Activated T-cell treated with anti-CD3 and anti-CD28 coated beads for 24 hours (primary cell): ENCODE results near the gene CHST6.
"Not testable (repeated sequence)": the region's sequence is repeated elsewhere in the genome, so short reads cannot be mapped to it uniquely, and the experiment has no call there.

Source experiments
- DNase-seq: peaks from one replicate; pipeline ENCODE4 v3.0.0-alpha.2; 2020; ENCODE audit warnings: low read depth

CHST6 gene

DNA sequence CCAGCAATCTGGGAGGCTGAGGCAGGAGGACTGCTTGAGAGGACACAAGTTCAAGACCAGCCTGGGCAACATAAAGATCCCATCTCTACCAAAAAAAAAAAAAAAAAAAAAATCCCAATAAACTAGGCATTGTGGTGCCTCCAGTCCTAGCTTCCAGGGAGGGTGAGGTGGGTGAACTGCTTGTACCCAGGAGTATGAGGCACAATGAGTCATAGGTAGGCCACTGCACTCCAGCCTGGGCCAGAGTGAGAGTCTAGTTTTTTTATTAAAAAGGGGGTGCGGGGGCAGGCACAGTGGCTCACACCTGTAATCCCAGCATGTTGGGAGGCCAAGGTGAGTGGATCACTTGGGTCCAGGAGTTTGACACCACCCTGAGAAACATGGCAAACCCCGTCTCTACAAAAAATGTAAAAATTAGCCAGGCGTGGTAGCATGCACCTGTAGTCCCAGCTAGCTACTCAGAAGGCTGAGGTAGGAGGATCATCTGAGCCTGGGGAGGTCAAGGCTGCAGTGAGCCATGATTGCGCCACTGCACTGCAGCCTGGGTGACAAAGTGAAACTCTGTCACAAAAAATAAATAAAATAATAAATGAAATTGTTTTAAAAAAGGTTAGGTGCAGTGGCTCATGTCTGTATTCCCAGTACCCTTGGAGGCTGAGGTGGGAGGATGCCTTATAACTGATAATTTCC, 7.8 kb upstream of the CHST6 start:
- DNase-seq = no peak

DNA sequence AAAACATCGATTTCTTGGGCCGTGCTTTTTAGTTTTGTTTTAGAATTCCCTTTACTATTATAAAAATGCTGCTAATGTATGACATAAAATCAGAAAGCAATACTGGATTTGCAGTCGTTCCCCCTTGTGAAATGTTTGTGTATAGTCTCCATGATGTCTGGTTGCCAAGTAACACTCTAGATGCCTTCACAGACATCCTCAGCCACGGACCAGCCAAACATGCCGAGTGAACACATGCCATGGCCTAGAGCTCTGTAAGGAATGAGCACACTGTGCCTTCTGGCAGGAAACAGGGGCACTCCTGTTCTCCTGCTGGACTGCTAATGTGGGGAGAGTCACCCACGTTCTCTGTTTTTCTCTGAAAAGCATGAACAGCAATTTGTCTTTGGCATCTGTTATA, 6.6 kb upstream of the CHST6 start:
- not testable (repeated sequence) for DNase-seq

DNA sequence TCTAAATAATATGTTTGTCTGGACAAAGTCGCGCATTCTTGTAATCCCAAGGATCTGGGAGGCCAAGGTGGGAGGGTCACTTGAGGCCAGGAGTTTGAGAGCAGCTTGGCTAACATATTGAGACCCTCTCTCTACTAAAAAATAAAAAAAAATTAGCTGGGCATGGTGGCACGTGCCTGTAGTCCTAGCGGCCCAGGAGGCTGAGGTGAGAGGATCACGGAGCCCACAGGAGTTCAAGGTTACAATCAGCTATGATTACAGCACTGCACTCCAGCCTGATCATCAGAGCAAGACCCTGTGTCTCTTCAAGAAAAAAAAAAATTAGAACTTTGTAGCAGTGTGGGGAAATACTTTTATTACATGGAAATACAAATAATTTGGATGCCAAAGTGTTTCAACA, 6.1 kb upstream of the CHST6 start:
- DNase-seq = no peak

DNA sequence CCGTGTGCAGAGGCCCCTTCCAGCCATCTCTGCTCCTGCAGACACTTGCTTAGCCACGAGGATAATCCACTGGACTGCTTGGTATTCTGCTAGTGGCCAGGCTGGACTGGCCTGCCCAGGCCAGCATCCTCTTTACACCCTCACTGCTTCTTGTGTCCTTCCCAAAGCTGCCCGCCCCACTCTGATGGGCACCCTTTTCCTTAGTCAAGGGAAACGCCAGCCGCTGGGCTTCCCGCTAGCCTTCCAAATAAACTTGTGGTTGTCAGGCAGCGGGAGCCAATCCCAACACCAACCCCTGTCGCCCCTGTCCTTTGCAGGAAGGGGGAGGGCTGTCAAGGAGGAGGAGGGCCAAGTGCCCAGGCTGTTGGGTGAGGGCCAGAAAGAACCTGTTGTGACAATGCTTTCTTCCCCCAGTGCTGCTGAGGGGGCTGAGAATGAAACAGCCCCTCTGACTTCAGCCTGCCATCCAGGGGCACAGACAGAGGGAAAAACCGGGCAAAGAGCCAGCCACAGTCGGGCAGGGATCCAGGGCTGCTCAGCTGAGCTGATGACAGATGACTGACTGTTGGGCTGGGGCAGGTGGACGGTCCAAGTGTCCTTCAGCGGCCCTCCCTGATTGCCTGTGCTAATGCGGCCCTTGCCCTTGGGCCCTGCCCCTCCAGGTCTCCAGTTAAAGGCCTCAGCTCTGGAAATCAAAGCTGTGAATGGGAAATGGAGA, 3.5 kb upstream of the CHST6 start:
- DNase-seq = not testable (repeated sequence)

DNA sequence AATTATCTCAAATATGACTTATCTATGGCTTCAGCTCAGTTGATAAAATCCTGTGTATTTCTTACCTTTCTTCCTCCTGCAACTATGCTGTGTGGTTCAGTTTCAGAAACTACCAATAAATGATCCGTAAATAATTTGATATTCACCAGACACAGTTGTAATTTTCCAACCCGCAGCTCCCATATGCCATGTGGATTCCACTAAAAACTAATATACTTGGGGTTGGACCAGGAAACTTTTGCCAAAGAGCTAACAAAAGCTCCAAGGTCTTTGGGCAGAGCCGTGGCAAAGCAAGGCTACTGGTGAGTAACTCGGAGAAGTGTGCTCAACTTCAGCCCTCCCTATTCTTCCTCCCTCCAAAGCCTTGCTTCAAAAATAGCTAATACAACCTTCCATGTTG, 2.3 kb upstream of the CHST6 start:
- DNase-seq = no peak

DNA sequence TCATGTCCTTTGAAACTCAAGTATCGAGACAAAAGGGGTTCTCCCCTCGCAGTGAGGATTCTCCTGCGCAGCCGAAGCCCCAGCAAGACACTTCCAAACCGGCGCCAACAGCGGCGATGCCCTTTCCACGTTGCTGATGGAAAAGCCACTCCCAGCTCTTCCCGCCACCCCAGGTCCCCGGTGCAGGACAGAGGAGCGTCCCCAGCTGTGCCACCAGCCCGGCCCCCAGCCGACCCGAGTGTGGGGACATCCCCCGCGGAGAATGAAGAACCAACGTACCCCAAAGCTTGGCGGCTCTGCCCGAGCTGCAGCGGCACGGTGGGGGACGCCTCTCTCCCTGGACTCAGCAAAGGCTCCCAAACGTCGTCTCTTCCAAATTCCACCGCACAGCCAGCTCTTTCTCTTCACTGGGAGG, 573 bp downstream of the CHST6 start:
- no peak for DNase-seq

DNA sequence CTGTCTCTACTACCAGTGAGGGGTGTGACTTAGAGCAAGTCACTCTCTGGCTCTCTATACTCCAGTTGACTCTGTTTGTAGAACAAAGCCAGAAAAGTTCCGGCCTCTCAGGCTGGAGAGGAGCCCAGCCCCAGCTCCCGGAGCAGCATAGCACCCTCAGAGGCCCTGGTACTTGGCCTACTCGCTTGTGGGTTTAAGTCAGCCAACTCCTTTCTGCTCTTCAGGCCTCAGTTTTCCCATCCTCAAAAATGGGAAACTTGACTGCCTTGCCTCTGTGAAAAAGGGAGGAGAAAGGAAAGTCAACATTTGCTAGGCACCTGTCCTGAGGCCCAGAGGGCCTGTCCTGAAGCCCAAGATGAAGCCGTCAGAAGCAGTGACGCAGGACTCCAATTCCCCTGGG, 1.1 kb downstream of the CHST6 start:
- no peak for DNase-seq

DNA sequence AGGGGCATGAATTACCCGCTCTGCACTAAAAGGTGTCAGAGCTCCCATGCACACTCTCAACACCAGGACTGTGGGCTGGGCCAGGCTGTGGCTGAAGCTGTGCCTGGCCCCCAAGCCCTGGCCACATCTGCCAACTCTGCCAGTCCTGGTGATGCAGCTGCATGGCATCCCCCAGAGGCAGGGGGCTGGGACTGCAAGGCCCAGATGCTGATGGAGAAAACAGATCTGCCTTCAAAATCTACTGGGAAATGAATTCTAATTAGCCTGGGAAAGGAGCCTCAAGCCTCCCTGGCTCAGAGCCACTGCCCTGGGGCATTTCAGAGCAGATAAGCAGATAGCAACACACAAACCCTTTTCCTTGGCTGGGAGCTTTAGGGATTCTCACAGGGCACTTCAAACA, 3.4 kb downstream of the CHST6 start:
- DNase-seq = no peak

DNA sequence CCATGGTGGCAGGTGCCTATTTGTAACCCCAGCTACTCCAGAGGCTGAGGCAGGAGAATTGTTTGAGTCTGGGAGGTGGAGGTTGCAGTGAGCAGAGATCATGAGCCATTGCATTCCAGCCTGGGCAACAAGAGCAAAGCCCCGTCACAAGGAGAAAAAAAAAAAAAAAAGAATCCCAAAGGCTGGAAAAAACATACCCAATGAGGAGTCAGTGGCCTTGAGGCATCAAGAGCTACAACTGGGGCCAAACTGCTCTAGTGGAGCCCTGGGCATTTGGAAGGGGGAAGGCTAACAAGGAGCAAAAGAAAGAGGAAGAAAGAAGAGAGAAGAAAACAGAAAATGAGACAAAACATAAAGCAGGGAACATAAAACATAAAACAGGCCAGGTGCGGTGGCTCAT, 6.9 kb downstream of the CHST6 start:
- DNase-seq = no peak

DNA sequence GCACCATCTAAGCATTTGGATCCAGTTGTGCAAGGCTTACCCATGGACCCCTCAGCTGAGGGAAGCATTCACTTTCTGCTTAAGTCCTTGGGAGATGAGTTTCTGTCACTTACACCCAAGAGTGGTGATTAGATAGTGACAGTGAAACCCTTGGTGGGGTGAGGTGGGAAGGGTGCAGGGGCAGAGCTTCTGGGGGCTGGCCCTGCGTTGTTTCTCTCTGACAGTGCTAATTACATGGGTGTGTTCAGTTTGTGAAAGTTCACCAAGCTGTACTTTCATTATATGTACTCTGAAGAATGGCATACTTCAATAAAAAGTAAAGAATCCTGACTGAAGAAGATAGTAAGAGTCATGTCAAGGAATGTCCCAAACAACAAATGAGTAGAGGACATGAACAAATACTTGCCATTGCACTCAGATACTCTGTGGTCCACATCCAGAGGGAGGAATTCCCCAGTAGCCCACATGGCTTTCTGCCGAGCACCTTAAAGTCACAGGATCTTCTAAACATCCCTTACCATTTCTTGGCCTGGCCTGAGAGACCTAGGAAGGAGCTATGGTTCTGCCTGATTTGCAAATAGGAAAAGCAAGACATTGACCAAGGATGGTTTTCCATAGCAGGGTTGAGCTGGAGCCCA, 8.4 kb downstream of the CHST6 start:
- DNase-seq = no peak

DNA sequence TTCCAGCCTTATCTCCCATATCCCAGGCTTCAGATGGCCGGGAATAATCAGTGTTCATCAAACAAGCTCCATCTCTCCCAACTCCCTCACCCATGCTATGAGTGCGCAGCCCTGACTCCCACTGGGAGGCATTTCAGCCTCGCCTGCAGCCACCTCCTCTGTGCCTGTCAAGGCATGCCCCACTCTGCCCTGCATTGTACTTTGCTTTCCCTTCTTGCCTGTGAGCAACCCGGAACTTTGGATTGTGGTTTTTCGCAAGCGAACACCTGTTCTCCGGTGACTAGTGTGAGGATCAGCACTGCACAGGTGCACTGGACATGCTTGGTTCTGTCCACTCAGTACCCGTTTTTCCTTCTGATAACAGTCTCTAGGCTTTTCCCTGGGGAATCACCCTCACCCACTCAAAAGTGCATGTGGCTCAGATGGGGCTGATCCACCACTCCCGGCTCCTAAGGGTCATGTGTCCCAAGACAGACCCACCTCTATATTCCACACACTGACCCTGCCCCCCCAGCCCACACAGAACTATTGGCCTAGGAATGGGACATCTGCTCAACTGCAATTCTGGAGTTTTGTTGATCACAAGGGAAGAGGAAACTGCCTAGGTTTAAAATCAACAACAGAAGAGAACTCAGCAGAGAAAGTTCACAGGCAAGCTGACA, 9.1 kb downstream of the CHST6 start:
- no peak for DNase-seq

DNA sequence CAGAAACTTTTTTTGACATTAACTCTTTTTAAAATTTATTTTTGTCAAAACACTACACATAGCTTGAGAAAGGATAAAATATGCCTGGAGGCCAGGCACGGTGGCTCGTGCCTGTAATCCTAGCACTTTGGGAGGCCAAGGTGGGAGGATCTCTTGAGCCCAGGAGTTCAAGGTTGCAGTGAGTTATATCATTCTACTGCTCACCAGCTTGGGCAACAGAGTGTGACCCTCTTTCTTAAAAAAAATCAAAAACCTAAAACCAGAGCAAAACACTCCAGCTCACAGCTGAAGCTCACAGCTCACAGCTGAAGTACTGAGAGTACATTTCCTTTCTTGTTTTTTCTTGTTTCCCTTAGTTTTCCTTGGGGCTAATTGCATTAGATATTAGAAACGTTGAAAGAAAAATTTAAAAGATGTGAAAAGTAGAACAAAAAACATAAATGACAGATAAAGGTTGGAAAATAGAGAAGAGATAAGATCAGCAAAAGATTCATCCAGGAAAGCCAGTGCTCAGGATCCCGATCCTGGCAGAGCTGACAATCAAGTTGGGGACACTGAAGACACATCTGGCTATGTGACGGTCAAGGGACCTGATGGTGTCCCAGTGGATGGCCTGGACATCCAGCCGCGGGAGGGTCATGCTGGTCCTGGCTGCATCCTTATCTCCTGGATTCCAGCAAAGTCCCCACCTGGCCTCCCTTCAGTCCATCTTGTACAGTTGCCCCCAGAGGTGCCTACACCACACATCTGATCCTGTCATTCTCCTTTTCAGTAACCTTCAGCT, 9.8 kb downstream of the CHST6 start:
- DNase-seq = no peak

DNA sequence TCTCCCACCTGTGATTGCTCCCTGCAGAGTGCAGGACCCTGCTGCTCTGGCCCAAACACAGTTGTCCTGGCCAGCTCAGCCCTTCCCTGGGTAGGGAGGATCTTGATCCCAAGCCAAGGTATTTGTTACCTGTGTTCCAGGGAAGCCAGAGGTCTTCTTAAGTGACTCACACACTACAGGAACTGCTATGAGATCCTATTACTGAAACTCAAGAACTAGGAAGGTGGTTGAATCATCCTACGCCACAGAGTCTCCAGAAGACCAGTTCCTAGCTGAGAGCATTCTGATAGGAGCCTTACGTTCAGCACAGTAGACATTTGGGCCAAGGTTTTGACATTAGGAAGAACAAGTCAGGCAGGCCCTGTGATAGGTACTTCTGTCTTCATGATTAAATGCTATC, 12.0 kb downstream of the CHST6 start:
- no peak for DNase-seq

DNA sequence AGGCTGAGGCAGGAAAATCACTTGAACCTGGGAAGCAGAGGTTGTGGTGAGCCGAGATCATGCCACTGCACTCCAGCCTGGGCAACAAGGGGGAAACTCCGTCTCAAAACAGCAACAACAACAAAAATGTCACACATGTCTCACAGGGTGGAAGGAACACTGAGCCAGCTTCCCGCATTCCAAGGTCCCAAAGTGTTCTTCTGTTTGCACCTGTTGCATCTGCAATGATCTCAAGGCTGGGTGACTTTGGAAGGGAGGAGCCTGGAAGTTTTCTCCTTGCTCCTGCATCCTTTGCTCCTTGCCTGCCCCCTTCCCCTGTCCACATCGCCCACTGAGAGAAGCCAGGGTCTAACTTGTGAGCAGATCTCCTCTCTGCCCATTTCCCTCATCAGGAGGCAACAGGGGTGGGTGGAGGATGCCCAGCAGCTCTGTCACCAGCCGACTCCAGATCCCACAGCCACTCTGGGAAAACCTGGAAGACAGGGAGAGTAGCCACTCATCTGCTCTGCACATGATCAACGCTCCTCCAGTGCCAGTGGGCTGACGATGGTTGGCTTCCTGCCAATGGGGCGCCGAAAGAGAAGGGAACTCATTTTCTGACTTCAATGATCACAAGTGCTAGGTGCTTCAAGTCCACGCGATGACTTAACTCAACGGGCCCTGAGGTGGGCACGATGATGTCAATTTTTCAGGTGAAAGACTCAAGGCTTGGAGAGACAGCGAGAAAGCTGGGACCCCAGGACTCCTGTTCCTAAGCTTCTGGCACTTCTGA, 12.6 kb downstream of the CHST6 start:
- no peak for DNase-seq

DNA sequence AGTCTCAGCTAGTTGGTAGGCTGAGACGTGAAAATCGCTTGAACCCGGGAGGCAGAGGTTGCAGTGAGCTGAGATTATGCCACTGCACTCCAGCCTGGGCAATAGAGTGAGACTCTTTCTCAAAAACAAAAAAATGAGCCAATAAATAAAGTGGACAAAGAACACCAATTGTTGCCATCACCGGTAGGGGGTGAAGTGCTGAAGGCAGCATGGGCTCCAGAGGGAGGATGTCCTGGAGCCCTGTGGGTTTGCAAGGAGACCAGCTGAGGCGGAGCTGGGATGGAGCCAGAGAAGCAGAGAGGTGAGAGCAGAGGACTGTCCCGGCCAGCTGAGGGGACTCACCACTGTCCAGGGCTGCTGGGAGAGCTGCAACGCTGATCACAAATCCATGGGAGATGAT, 13.8 kb downstream of the CHST6 start:
- DNase-seq = no peak

DNA sequence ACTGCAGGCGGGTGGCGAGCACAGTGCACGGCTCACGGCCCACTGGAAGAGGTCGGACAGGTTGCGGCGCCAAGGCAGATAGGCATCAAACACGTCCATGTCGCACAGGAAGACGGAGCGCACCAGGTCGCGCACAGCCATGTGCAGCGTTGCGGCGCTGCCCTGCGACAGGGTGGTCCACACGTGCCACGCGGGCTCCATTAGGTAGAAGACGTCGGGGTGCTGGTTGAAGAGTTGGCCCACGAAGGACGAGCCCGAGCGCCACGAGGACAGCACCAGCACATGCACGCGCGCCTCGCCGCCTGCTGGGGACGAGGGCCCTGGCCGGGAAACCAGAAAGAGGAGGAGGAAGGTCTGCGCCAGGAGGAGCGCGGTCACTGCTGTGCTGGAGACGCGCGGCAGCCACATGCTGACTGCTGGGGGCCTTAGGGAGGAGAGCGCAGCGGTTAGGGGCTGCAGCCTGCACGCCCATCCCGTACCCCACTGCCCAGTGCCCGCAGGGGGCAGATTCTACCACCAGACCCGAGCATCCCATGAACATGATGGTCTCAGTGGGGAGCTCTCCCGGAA, 15.7 kb downstream of the CHST6 start:
- DNase-seq = no peak

DNA sequence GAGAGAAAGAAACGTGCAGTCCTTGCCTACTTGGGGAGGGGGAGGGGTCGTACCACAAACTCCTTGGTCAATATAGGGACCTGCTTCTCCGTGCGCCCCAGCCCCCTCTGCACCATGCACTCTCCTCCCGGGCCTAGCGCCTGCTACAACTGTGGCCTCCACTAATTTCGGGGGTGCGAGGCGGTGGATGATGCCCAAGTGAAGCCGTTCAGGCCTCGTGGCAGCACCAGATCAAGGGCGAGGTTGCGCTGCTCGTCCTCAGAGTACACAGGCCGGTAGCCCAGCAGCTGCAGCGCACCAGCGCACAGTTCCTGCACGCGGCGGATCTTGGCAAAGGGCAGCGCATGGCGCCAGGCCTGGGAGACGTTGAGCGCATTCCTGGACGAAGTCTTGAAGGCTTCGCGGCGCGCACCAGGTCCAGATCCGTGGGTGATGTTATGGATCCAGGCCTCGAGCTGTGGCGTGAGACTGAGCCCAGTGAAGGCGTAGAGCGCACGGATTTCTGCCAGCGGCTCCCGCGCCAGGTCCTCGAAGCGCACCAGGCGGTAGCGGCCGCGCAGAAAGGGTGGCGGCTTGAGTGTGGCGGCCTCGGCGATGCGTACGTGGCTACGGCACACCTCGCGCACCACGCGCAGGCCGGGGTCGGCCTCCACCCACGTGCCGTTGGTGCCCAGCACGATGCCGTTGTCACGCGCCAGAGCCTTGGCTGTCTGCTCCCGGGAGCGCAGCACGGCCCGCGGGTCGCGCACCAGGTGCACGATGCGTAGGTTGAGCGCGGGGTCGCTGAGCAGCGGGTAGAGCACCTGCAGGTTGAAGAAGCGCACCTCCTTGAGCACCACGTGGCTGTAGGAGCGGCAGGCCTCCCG, 16.5 kb downstream of the CHST6 start:
- no peak for DNase-seq

DNA sequence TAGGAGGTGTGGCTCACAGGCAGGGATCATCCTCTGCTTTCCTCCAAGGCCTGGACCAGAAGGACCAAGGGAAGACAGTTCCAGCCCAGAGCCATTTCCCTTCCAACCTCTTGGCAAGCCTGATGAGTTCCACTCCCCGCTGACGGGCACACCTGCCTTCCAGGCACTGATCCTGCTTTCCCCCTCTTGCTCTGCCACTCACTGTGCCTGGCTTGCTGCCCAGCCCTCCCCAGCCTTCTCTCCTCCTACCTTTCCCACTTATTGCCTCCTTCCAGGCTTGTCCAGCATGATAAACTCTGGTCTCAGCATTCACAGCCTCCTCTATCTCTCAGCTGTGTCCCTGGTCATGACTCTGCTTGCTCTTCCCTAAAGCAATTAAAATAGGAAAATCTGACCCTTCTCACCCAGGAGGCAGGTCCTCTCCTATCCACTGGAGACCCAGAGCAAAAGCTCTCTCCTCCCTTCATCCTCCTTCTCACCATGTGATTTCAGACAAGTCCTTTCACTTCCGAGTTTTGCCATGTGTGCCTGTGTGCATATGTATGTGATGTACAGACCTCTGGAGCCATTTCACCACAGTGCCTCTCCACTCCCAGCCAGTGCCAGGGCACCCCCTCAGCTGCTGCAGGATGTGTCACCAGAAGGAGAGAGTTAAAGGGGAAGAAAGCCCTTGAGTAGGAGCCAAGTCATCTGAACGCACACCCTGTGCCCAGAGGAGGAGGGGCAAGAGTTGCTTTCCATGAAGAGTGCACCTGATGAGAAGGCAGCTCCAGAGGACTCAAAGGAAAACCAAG, 17.4 kb downstream of the CHST6 start:
- no peak for DNase-seq

DNA sequence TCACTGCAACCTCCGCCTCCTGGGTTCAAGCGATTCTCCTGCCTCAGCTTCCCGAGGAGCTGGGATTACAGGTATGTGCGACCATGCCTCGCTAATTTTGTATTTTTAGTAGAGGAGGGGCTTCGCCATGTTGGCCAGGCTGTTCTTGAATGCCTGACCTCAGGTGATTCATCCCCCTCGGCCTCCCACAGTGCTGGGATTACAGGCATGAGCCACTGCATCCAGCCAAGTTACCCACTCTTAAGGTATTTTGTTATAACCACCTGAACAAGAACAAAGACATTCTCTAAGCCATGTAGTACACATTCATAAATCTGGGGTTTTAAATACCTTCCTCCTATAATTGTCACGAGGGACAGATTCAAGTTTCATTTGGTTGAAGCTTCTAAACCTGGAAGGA, 18.4 kb downstream of the CHST6 start:
- DNase-seq = no peak
